Non-pigmented ciliary epithelial cell (primary cell): ENCODE measurements around the gene DTX3.
"Not testable (repeated sequence)": the region's sequence is repeated elsewhere in the genome, so short reads cannot be mapped to it uniquely, and the experiment has no call there.

ENCODE experiments used
- DNase-seq: peaks from one replicate; pipeline ENCODE4 v3.0.0-alpha.2; 2010; ENCODE audit warnings: low read depth

Gene DTX3

DNA sequence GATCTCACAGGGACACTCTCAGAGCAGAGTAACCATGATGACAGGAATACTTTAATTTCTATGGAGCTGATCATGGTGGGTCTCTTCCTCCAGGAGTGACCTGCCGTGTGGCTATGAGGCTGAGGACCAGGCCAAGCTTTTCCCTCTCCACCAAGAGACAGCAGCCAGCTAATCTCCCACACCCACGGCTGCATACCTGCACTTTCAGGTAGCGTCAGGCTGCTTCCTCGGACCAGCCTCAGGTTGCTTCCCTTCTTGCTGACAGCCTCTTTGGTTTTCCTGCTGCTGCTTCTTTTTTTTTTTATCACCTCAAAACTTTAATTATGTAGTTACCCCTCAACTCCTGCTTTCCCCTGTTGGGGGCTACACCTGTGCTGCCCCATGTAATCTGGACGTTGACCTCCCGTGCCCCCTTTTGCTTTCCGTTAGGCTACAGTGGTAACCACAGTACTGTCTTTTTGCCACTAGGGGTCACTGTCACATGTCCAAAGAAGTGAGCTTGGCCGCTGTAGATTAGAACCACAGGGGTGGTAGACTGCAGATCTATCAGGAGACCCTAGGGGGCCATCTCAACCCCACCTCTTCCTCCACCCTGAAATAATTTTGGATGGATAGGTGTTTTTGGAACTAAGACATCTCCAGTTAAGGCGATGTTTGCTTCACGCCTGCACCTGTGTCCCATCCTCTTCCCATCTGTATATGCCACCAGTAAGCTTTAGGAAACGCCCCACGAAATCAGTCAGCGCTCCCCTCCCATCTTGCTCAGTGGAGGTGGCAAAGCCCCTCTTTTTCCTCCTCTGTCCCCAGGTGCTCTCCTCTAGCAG, 21.4 kb upstream of the DTX3 start:
- peak; percentile 57 for DNase-seq

GRCh38 chr12:57584050-57584449, 20.6 kb upstream of the DTX3 start:
- DNase-seq = no peak

GRCh38 chr12:57584690-57585089, 19.9 kb upstream of the DTX3 start:
- no peak for DNase-seq

GRCh38 chr12:57585156-57585555, 19.5 kb upstream of the DTX3 start:
- DNase-seq = no peak

DNA sequence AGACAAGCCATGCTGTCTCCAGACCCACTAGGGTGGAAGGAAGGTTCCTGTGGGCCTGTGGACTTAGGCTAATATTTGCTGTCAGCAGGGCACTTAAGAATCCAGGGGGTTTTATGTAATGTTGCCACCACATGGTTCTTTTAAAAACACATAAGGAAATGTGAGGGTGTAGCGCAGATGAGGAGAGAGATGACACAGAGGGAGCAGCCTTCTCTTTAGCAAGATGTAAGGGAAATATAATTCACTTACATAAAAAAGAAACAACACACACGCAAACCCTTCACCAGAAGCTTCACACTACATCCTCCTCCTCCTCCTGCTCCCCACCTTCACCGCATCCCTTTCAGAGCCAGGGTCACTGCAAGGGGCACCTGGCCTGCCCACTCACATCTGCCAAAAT, 18.5 kb upstream of the DTX3 start:
- no peak for DNase-seq

- no peak for DNase-seq
Observed at GRCh38 chr12:57586832-57587429, 17.7 kb upstream of the DTX3 start.

DNA sequence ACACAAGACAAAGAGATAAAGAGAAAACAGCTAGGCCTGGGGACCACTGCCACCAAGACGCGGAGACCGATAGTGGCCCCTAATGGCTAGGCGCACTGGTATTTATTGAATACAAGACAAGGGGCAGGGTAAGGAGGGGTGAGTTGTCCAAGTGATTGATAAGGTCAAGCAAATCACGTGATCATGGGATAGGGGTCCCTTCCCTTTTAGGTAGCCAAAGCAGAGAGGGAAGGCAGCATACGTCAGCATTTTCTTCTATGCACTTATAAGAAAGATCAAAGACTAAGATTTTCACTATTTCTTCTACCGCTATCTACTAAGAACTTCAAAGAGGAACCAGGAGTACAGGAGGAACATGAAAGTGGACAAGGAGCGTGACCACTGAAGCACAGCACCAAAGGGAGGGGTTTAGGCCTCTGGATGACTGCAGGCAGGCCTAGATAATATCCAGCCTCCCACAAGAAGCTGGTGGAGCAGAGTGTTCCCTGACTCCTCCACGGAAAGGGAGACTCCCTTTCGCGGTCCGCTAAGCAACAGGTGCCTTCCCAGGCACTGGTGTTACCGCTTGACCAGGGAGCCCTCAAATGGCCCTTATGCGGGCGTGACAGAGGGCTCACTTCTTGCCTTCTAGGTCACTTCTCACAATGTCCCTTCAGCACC, 15.5 kb upstream of the DTX3 start:
- not testable (repeated sequence) for DNase-seq

DNA sequence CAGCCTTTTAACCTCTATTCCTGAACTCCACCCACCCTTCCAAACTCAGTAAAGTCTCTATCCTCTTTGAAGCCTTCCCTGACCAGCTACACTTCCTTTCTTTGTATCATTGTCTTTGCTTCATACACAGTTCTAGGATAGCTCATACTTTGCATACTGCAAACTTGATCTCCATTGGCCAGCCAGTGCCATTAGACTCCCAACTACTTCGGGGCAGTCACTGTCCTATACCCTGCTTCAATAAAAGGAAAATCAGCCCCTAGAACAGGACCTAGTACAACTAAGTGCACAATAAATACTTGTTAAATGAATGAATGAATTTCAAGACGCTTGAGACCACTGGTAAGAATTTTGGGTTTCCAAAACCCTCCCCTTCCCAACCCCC, 14.2 kb upstream of the DTX3 start:
- DNase-seq = no peak

DNA sequence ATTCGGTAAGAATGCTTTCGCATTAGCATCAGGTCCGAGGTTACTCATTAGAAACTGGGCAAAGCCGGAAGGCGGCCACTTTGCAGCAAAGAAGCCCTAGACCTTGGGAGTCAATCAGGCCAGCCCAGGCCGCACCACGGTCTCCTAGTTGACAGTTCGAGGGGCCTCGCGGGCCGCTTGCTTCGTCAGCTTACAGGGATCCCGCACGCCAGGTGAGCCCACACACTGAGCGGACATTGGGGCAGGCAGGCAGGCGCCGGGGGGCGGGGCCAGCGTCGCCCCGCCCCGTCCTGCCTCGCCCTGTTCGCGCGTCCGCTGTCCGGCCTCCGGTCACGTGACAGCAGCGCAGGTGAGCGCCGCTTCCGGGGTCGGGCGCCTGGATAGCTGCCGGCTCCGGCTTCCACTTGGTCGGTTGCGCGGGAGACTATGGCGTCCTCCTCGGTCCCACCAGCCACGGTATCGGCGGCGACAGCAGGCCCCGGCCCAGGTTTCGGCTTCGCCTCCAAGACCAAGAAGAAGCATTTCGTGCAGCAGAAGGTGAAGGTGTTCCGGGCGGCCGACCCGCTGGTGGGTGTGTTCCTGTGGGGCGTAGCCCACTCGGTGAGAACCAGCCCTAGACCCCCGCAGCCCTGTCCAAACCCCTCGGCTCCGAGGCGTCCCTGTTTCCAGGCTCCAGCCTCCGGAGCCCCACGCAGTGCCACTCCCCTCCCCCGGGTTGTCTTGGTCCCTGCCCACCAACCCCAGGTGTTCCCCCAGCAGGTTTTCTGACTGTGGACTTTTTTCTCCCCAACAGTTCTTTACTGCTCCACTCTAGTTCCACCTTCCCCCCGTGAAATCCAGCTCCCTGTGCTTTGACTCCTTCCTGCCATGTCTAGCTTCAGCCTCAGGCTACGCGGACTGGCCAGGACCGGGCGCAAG, 13.5 kb upstream of the DTX3 start, which contains the start of gene PIP4K2C:
TSS of gene PIP4K2C (plus strand) at position 329 of the 918 bp plus-strand sequence. CDS start at position 427, 98 bp downstream.
- DNase-seq = no peak

DNA sequence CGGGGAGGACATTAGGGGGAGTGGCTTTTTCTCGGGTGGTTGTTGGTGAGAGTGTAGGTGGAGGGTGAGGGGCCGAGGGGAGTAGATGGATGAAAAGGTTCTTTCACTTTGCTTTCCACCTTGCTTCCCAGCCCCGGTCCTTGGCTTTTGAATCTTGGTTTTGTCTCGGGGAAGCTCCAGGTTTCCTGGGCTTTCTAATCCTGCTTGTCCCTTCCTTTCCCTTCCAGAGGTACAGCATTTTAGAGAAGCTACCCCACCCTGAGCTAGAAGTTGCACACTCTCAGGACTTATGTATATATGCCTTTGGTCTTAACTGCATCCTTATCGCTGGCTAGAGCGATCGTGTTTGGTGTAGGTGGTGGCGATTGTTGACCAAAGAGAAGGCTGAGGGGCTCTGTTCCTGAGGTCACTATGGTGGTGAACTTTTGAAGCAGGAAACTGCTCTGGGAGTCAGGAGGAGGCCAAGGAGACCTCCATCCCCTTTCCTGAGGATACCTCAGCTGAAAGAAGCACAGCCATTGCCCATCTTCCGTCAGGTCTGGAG, 12.8 kb upstream of the DTX3 start:
- no peak for DNase-seq

DNA sequence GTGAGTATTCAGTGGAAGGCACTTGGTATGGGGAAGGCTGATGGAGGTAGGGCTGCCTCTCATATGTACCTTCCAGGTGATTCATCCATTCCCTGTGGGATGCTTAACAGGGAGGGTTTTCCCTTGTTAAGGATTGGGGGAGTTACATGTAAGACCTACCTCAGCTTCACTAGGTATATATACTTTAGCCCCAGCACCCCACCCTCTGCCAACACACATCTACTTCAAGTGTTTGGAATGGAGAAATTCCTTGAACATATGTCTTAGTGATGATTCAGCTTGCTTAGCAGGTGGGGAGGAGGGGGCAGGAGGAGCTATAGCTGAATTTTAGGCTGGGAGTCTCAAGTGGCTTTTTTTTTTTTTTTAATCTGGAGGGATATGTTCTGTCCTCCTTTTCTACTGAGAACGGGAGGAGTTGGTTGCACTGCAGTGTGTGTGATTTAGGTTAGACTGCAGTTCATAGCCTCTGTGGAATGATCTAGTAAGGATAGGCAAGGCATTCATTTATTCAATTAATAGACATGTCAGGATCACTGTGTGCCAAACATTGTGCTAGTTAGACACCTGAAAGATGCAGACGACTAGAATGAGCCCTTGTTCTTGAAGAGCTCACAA, 12.0 kb upstream of the DTX3 start:
- no peak for DNase-seq

DNA sequence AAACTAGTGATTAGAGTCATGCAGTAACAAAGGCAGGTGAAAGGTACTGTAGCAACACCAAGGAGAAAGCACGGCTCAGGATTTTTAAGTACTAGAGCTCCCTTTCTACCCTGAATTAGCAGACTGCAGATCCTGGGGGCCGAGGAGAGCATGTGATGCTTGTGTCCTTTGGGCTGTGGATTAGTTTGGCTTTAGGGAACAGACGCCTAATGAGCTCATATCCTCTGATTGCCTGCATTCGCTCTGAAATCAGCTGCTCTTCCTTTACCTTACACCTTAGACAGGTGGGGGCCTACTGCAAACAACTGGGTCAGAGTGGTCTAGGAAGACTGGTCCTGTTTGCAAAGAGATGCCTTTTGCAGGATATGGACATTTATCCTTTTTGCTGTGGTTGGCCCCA, 11.4 kb upstream of the DTX3 start:
- DNase-seq = no peak

DNA sequence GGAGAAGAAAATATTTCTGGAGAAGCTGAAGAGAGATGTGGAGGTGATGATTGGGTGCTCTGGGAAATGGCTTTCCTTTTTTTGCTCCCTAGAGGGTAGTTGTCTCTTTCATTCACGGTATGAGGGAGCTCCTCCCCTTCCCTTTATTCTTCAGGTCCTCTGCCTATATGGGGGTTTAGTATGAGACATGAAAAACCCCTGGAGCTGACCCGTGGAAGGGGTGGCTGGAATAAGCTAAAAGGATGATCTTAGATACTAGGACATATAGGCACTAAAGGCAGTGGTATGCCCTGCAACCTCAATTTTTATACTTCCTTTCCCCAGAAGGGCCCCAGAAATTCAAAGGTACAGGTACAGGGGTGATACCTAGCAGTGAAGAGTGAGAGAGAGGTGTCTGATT, 4.2 kb upstream of the DTX3 start:
- DNase-seq = no peak

DNA sequence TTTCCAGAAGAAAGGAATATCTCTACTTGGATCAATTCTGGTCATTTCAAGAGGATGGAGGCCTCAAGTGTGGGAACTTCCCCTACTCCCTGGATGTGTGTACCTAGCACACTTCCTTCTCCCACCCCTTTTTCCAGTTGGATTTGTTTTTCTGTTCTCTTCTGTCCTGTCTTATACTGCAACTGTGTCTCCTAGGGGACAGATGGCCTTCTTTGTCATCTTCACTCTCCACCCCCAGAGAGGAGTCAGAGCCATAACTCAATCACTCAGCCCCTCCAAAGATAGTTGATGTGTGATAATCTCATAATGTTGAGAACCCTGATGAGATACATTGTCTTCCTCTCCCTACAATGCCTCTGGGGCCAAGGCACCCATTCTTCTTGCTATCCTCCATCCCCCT, 2.1 kb upstream of the DTX3 start:
- no peak for DNase-seq

DNA sequence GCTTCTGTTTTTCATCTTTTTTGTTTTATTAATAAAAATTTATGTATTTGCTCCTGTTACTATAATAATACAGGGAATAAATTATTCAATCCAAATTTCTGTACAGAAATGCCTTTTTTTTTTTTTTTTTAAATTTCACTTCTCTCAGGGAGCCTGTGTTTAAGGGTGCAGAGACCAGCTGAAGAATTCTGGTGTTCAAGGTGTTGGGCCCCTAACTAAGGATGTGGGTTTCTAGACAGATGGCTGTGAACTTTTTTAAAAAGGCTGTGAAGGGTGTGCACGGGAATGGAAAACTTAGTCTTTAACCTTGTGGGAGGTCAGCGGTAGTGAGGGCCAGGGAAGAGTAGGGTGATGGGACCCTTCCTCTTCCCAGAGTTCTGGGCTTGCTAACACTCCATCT, 1.3 kb upstream of the DTX3 start:
- no peak for DNase-seq

- no peak for DNase-seq
Observed at GRCh38 chr12:57603815-57604453, 690 bp upstream of the DTX3 start.

DNA sequence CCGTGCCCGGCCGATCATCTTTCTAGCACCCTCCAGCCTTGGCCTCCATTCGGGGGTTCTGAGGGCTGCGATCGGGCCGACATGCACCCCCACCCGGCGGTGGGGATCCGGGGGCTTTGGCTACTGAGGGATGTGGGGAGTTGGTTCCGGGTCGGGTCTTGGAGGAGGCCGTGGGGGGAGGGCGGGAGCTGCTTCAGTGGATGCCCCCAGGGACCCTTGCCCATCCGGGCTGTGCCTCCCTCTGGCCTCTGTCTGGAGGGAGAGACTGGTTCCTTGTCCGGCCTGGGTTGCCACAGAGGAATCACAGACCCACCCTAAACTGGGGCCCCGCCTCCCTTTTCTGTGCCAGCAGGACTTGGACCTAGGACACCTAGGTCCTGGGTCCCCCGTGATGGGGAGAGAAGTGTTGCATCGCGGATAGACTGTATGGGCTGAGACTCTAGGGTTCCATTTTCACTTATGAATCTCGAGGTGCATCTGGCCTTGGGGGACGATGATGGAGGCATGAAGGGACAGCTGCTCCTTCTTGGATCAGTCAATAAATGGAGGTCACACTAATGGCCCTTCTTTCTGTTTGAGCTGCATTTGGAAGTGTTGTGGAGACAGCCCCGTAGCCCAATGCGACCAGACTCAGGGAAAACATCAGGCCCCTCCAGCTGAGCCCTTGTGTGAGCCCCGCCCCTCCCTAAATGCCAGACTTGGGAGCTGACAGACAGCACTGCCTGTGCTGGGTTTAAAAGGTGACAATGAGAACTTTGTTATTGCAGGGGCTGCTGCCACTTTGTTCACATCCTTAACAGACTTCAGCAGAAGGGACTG, 577 bp downstream of the DTX3 start:
- DNase-seq = no peak

GRCh38 chr12:57605811-57606311, 1.2 kb downstream of the DTX3 start:
- DNase-seq = no peak

DNA sequence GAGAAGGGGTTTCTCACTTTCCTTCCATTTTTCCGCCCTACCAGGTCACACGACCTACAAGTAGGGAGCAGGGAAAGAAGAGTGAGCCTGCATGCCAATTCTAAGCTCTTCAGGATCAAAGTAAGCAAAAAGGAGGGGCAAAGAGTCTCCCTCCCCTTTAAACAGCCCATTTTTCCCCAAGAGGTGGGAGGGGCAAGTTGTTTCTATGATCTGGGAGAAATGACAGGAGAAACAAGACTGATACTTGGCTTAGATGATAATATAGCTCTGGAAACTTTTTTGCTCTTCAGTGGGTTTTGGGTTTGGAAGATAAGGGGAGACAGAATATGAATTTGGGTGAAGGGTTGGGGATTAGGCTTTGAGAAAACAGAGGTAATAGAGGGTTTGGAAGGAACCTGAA, 1.8 kb downstream of the DTX3 start:
- no peak for DNase-seq

DNA sequence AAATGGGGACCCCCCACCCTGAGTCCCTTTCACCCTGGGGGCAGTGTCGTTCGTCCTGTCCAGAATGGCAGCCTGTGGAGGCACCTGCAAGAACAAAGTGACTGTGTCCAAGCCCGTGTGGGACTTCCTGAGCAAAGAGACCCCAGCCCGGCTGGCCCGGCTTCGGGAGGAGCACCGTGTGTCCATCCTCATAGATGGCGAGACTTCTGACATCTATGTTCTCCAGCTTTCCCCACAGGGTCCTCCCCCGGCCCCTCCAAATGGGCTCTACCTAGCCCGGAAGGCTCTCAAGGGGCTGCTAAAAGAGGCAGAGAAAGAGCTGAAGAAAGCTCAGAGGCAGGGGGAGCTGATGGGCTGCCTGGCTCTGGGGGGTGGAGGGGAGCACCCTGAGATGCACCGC, 2.2 kb downstream of the DTX3 start:
- no peak for DNase-seq
